ENCODE results near the gene PHF21B. TPM values are rescaled to one million over a fixed set of nuclear protein-coding genes. Genes with fewer than 3 reads are reported as not detected.

The PHF21B gene
- total RNA-seq, 1 donor from 2014 or later: not detected

DNA sequence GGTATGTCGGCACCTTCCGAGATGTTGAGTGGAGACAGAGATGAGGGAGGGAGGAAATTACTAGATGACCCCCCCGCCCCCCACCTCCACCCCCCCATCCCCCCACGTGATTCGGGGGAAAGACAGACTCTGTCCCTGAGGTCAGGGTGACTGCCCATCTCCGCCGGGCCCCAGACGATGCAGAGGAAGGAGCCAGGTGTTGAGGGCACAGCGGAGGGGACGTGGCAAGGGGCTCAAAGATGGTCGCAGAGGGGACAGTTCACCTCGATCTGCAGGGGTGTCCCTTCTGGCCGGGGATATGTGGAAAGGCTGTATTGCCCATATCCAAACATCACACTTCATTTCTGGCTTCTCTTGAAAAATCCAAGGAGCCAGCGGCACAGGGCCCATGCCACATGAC is 14.1 kb downstream of the PHF21B start:
- no peak overlapping the region for H3K27ac ChIP-seq
- no peak for DNase-seq (ENCODE audit: low spot score in 2 of 2)
- TF ChIP-seq, protein P1, sequence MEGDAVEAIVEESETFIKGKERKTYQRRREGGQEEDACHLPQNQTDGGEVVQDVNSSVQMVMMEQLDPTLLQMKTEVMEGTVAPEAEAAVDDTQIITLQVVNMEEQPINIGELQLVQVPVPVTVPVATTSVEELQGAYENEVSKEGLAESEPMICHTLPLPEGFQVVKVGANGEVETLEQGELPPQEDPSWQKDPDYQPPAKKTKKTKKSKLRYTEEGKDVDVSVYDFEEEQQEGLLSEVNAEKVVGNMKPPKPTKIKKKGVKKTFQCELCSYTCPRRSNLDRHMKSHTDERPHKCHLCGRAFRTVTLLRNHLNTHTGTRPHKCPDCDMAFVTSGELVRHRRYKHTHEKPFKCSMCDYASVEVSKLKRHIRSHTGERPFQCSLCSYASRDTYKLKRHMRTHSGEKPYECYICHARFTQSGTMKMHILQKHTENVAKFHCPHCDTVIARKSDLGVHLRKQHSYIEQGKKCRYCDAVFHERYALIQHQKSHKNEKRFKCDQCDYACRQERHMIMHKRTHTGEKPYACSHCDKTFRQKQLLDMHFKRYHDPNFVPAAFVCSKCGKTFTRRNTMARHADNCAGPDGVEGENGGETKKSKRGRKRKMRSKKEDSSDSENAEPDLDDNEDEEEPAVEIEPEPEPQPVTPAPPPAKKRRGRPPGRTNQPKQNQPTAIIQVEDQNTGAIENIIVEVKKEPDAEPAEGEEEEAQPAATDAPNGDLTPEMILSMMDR (IDR thresholded peaks at IDR 0.05): no peak

DNA sequence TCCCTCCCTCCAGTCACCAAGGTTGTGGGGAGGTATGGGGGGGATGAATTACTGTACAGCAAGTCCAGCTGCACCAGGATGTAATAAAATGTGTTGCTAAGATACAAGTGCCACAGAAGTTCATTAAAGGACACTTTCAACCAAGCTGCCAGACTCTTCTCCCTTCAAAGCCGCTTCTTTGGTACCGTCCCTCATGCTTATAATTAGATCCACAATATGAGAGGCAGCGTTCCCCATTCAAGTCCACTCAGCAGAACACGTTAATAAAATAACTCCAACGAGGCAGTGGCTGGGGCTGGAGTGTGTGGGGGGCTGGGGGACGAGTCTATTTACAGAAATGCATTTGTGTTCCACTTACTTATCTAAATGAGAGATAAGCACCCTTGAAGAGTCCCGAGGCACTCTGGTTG is 14.7 kb downstream of the PHF21B start:
- intact Hi-C loops (cut with DNase I): no loop called here
- DNase-seq (ENCODE audit: low spot score in 2 of 2): no peak
- Histone ChIP-seq H3K27me3 (no peaks in the 10 kb centered on the region), H3K36me3 (no peaks in the 10 kb centered on the region), H3K9me3 (no peaks in the 10 kb centered on the region), H3K4me1 (no peaks in the 10 kb centered on the region), H3K4me3 (no peak overlapping the region), H3K27ac (no peak overlapping the region)
- TF ChIP-seq, protein P1 (IDR thresholded peaks at IDR 0.05): no peak

More for the DNA sequence above, 14.1 kb downstream of the PHF21B start:
- no peaks in the 10 kb centered on the region for H3K36me3 ChIP-seq
- no peaks in the 10 kb centered on the region for H3K4me1 ChIP-seq
- H3K4me3 ChIP-seq: no peak overlapping the region
- H3K9me3 ChIP-seq: no peaks in the 10 kb centered on the region
- no peaks in the 10 kb centered on the region for H3K27me3 ChIP-seq
- intact Hi-C loops (cut with DNase I): no loop called here

DNA sequence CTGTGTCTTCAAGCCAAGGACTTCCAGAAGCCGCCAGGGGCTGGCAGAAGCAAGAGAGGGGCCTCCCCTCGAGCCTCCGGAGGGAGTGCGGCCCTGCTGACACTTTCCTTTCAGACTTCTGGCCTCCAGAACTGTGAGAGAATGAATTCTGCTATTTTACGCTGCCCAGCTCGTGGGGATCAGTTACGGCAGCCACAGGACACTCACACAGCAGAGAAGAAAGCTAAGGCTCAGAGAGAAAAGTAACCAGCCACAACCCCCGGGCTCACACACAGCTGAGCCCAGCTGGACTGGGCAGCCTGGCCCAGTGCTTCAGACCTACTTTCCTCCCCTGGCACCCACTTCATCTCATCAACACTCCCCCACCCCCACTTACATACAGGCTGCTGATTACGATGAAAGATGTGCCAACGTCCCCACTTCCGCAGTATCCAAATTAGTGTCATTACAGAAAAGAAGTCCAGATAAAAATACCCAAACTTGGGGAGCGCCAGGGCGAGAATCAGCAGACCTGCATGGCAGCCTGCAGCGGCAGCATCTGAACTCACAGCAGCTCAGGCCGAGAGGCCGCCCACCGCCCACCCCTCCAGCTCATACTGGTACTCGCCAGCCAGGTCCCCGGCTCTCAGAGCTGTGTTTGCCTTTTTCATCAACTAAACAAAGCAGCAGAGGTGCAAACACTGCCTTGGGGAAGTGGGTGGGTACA is 15.3 kb downstream of the PHF21B start:
- Histone ChIP-seq H3K27ac (no peak overlapping the region), H3K9me3 (no peaks in the 10 kb centered on the region)
- TF ChIP-seq, protein P1 (IDR thresholded peaks at IDR 0.05): no peak

DNA sequence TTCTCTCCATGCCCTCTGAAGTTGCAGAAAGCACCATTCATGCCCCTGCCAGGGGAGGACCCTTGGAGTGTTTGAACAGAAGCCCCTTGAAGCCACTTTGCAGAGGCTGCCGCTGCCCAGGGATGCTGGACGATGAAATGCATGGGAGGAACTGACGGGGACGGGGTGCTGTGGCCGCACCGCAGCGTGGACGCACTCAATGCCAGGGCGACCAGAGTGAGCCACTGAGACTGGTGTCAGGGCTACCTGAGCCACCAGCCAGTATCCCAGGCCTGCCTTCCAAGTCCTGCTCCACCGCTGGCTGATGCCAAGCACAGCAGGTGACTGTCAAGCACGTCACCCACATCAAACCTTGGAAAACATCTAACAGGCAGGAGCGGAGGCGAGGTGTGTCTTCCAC is 17.6 kb downstream of the PHF21B start:
- H3K4me3 ChIP-seq: no peak overlapping the region
- no peaks in the 10 kb centered on the region for H3K27me3 ChIP-seq
- no peaks in the 10 kb centered on the region for H3K36me3 ChIP-seq
- no peak overlapping the region for H3K27ac ChIP-seq
- intact Hi-C loops (cut with DNase I): no loop called here
- no peak for DNase-seq (ENCODE audit: low spot score in 2 of 2)
- H3K4me1 ChIP-seq: no peaks in the 10 kb centered on the region
- TF ChIP-seq, protein P1 (IDR thresholded peaks at IDR 0.05): no peak
- no peaks in the 10 kb centered on the region for H3K9me3 ChIP-seq

More for the DNA sequence above, 15.3 kb downstream of the PHF21B start:
- Histone ChIP-seq H3K27me3 (no peaks in the 10 kb centered on the region), H3K4me3 (no peak overlapping the region), H3K4me1 (no peaks in the 10 kb centered on the region), H3K36me3 (no peaks in the 10 kb centered on the region)
- intact Hi-C loops (cut with DNase I): no loop called here
- no peak for DNase-seq (ENCODE audit: low spot score in 2 of 2)

DNA sequence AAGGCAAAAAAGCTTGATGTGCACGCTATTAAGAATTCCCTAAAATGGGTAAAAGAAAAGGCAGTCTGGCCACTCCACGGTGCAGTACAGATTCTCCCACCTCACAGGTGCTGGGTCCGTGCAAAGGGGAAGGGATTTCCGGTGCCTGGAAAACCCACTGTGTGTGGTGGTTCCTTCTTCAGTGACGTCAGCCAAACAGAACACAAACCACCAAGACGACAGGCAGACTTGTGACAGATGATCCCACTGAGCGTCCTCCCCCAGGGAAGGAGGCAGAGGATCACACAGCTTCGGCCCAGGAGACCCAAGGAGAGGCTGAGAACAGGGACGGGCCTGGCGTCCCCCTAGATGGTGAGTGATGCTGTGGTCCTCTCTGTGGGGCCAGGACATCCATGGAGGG is 18.6 kb downstream of the PHF21B start:
- Histone ChIP-seq H3K36me3 (no peaks in the 10 kb centered on the region), H3K4me1 (no peaks in the 10 kb centered on the region), H3K4me3 (no peak overlapping the region), H3K27me3 (no peaks in the 10 kb centered on the region), H3K27ac (no peak overlapping the region), H3K9me3 (no peaks in the 10 kb centered on the region)
- intact Hi-C loops (cut with DNase I): no loop called here
- TF ChIP-seq, protein P1 (IDR thresholded peaks at IDR 0.05): no peak
- DNase-seq (ENCODE audit: low spot score in 2 of 2): no peak
